Small intestine (tissue), 7 donors: ENCODE measurements around the gene CEP104. TPM values are rescaled to one million over a fixed set of nuclear protein-coding genes. Genes with fewer than 3 reads are reported as not detected.

Experiments
- DNase-seq, 2 donors: peaks; one replicate each; pipeline versions ENCODE4 v3.0.0 to v3.0.0-alpha.2; 2013
- FAIRE-seq: peaks from 2 replicates; lab custom pipeline; 2012; peaks lifted over from hg19 to GRCh38; lab: Jason Lieb, UNC
- H3K27ac ChIP-seq, 3 donors: one replicate each; pipeline ENCODE4 v1.5.1; 2013; ENCODE audit warnings: low read length in 2 of 3, mild to moderate bottlenecking in 2 of 3, control low read depth in 1 of 3, inconsistent platforms in 1 of 3, low read depth in 1 of 3, moderate library complexity in 1 of 3
- H3K27me3 ChIP-seq, 3 donors: one replicate each; pipeline ENCODE4 v1.6.1; 2013; ENCODE audit warnings: low read length in 3 of 3, inconsistent platforms in 1 of 3; ENCODE audit not compliant: control insufficient read depth in 3 of 3, insufficient read depth in 3 of 3
- H3K36me3 ChIP-seq, 3 donors: one replicate each; pipeline ENCODE4 v1.6.1; 2013; ENCODE audit warnings: low read length in 3 of 3, inconsistent platforms in 1 of 3, low read depth in 1 of 3, mild to moderate bottlenecking in 1 of 3, moderate library complexity in 1 of 3; ENCODE audit not compliant: control insufficient read depth in 3 of 3, insufficient read depth in 2 of 3
- H3K4me1 ChIP-seq, 3 donors: one replicate each; pipeline ENCODE4 v1.6.1; 2013; ENCODE audit warnings: low read length in 2 of 3, inconsistent platforms in 1 of 3, low read depth in 1 of 3, mild to moderate bottlenecking in 1 of 3, moderate library complexity in 1 of 3; ENCODE audit not compliant: control insufficient read depth in 3 of 3, insufficient read depth in 2 of 3
- H3K4me3 ChIP-seq, 3 donors: one replicate each; pipeline ENCODE4 v1.5.1; 2013; ENCODE audit warnings: low read length in 3 of 3, control low read depth in 1 of 3, inconsistent platforms in 1 of 3, low read depth in 1 of 3, mild to moderate bottlenecking in 1 of 3, moderate library complexity in 1 of 3
- H3K9me3 ChIP-seq, 2 donors: one replicate each; pipeline ENCODE4 v1.6.1; 2013; ENCODE audit warnings: low read depth in 1 of 2, low read length in 1 of 2; ENCODE audit not compliant: control insufficient read depth in 2 of 2, insufficient read depth in 1 of 2
- WGBS, 3 donors: extraction: QIAGEN DNeasy Blood & Tissue Kit; methylation state at CpG; one replicate each; pipeline ENCODE4 v1.1.7; 2013; 5-methylcytosine and 5-hydroxymethylcytosine counted together
- polyA plus RNA-seq, 4 donors: library from polyadenylated mRNA; stranded (reverse) in 3 of 4; unstranded in 1 of 4; fragments of 200-250 nt in 3 of 4; fragments of 120-200 nt in 1 of 4; gene quantifications; one replicate each; pipeline versions ENCODE4 v1.2.1 to v1.2.3, GENCODE V29; 2013
- donor health status: healthy with polysubstance abuse.
- donor health status: control.
- donor health status: control.
- donor health status: Bipolar disorder and iron deficiency.
- donor health status: healthy.

The CEP104 gene
- polyA plus RNA-seq, 4 donors = 8.7 to 26.4 (median 10.8) TPM

DNA sequence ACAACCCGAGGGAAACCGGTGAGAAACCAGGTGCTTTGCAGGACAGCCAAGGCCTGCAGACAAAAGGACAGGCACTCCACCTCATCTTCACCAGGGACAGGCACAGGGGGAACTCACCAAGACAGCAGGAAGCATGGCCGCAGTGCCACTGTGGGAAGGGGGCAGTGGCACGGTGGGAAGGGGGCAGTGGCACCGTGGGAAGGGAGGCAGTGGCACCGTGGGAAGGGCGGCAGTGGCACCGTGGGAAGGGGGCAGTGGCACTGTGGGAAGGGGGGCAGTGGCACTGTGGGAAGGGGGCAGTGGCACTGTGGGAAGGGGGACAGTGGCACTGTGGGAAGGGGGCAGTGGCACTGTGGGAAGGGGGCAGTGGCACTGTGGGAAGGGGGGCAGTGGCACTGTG, 32.4 kb downstream of the CEP104 start:
- Histone ChIP-seq H3K9me3 (no peaks in the 10 kb centered on the region), H3K4me3 (no peak overlapping the region), H3K27ac (no peak overlapping the region), H3K36me3 (peaks cover 10 to 85% (median 50%) of the 10 kb centered on the region in 3 donors), H3K27me3 (no peaks in the 10 kb centered on the region), H3K4me1 (no peaks in the 10 kb centered on the region)
- no peak for FAIRE-seq
- 85 to 95% (median 91%) methylated on average over 6 to 8 of the region's 8 CpGs for WGBS, 3 donors
- no peak for DNase-seq

DNA sequence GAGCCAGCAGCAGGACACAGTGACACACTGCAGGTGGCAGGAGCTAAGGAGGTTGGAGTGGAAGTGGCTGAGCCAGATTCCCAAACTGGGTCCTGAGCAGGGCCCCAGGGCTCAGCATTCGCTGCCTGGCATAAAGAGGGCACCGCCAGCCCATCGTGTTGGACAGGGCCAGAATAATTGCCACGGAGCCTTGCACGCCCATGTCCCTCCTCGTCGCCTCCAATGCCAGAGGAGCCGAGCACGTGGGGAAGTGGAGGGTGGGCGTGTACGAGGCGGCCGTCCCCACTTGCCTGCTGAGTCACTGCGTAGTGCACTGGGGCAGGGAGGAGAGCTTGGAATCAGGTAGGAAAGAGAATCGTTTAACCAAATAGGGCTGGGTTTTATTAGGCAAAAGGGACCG, 34.6 kb downstream of the CEP104 start:
- H3K36me3 ChIP-seq = peaks cover 4 to 79% (median 35%) of the 10 kb centered on the region in 3 donors

DNA sequence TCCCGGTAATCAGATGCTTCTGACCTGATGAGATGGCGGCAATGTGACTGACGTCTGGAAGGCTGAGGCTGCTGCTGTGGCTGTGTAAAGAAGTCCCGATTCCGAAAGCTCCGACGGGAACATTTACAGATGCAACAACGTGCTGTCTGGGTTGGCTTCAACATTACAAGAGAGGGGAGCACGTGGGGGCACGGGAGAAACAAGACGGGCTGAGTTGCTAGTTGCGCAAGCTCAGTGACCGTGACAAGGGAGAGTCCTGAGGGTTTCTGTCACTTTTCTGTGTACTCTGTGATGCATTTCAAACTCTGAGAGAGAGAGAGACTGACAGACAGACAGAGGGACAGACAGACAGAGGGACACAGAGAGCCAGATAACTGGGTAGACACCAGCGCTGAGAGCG, 35.1 kb downstream of the CEP104 start:
- WGBS, 3 donors = 90 to 94% (median 94%) methylated on average over 15 of the region's 15 CpGs
- FAIRE-seq = no peak

More for the DNA sequence above, 34.6 kb downstream of the CEP104 start:
- 89 to 93% (median 91%) methylated on average over 16 of the region's 16 CpGs for WGBS, 3 donors
- Histone ChIP-seq H3K4me1 (no peaks in the 10 kb centered on the region), H3K4me3 (no peak overlapping the region), H3K27me3 (no peaks in the 10 kb centered on the region), H3K27ac (no peak overlapping the region), H3K9me3 (no peaks in the 10 kb centered on the region)
- FAIRE-seq (no peak), DNase-seq (no peak)

GRCh38 chr1:3821447-3821846, 35.6 kb downstream of the CEP104 start:
- Histone ChIP-seq H3K9me3 (no peaks in the 10 kb centered on the region), H3K27me3 (no peaks in the 10 kb centered on the region), H3K4me1 (no peaks in the 10 kb centered on the region), H3K27ac (no peak overlapping the region), H3K4me3 (no peak overlapping the region), H3K36me3 (peaks cover 4 to 73% (median 31%) of the 10 kb centered on the region in 3 donors)
- 87 to 93% (median 88%) methylated on average over 13 of the region's 13 CpGs for WGBS, 3 donors
- DNase-seq = no peak
- no peak for FAIRE-seq

More for the DNA sequence above, 35.1 kb downstream of the CEP104 start:
- Histone ChIP-seq H3K36me3 (peaks cover 4 to 75% (median 35%) of the 10 kb centered on the region in 3 donors), H3K9me3 (no peaks in the 10 kb centered on the region), H3K4me1 (no peaks in the 10 kb centered on the region), H3K27ac (no peak overlapping the region), H3K27me3 (no peaks in the 10 kb centered on the region), H3K4me3 (no peak overlapping the region)
- no peak for DNase-seq

DNA sequence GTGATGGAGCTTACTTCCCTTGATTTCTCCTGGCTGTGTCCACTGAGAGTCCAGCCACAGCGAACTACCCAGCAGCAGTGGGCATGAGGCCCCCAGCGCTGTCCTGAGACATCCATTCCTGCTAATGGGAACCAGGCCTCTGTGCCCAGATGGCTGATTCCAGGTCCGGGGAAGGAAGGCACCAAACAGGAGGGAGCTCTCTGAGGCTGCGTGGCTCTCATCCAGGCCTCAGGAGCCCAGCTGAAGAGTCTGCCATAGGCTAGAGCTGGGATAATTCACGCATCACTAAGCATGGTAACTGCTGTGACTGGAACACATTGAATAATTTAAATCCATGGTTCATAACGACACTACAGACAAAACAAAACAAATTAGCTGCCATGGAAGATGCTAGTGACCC, 36.0 kb downstream of the CEP104 start:
- Histone ChIP-seq H3K27me3 (no peaks in the 10 kb centered on the region), H3K4me1 (no peaks in the 10 kb centered on the region), H3K36me3 (peaks cover 4 to 73% (median 32%) of the 10 kb centered on the region in 3 donors), H3K27ac (no peak overlapping the region), H3K4me3 (no peak overlapping the region), H3K9me3 (no peaks in the 10 kb centered on the region)
- WGBS, 3 donors = 88 to 92% (median 90%) methylated on average over 6 of the region's 6 CpGs
- no peak for DNase-seq
- no peak for FAIRE-seq

- WGBS, 3 donors = 93 to 95% (median 94%) methylated on average over 8 of the region's 8 CpGs
- H3K36me3 ChIP-seq = peaks cover 4 to 73% (median 32%) of the 10 kb centered on the region in 3 donors
Observed at GRCh38 chr1:3820316-3820715, 36.7 kb downstream of the CEP104 start.

DNA sequence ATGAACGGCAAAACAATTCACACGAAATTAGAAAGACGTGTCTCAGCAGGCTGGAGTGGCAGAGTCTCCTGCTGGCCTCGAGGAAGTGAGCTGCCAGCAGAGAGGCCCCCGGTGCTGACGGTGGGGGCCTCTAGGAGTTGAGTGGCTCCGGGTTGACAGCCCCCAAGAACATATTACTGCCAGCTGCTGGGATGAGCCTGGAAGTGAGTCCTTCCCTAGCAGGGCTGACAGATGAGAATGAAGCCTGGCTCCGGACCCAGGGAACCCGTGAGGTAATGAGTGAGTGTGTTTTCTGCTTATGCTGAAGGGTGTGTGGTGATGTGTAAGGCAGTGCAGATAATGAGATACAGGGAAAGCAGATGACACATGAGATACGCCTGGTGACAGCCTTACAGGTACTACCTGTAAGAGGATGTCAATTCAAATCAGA, 37.2 kb downstream of the CEP104 start:
- peaks cover 7 to 75% (median 28%) of the 10 kb centered on the region in 3 donors for H3K36me3 ChIP-seq
- WGBS, 3 donors = 77 to 84% (median 77%) methylated on average over 10 of the region's 10 CpGs
- H3K27ac ChIP-seq = no peak overlapping the region
- FAIRE-seq = no peak
- H3K4me3 ChIP-seq = no peak overlapping the region
- no peaks in the 10 kb centered on the region for H3K9me3 ChIP-seq
- no peak for DNase-seq
- no peaks in the 10 kb centered on the region for H3K27me3 ChIP-seq
- H3K4me1 ChIP-seq = no peaks in the 10 kb centered on the region

More at GRCh38 chr1:3820316-3820715, 36.7 kb downstream of the CEP104 start:
- H3K9me3 ChIP-seq = no peaks in the 10 kb centered on the region
- H3K27ac ChIP-seq = no peak overlapping the region
- no peak overlapping the region for H3K4me3 ChIP-seq
- no peak for DNase-seq
- FAIRE-seq = no peak
- H3K27me3 ChIP-seq = no peaks in the 10 kb centered on the region
- H3K4me1 ChIP-seq = no peaks in the 10 kb centered on the region

DNA sequence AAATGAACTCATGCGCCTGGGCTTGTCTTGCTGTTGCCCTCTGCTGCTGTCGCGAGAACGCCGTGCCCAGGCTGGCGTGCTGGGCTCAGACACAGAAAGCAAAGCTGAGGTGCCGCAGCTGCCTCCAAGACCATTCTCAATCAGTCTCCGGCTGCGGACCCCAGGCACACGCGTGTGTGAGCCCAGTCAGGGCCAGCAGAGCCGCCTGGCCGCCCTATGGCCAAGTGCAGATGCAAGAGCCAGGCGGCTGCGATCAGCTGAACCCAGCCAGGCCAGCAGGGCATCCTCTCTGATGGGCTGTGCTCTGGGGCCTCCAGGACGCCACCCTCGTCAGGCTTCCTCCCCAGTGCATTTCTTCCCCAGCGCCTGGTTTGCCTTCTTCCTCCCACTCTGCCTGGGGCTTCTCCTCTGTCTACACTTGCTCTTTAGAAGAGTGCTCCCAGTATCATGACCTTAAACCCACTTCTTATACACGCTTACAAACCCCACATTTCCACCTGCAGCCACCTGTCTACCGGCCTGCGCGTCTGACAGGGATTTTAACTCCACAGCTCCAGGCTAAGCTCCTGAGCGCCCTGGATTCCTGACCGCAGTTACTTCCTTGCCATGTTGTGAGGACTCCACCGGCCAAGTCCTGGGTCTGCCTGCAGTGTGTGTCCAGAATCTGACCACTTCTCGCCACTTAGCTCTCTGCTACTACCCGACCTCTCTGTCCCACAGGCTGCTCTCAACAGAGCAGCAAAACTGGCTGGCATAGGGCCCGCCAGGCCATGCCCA, 39.0 kb downstream of the CEP104 start:
- DNase-seq (no peak), FAIRE-seq (no peak)
- Histone ChIP-seq H3K4me3 (no peak overlapping the region), H3K4me1 (no peaks in the 10 kb centered on the region), H3K27me3 (no peaks in the 10 kb centered on the region), H3K36me3 (peaks cover 8 to 69% (median 22%) of the 10 kb centered on the region in 3 donors), H3K9me3 (no peaks in the 10 kb centered on the region), H3K27ac (no peak overlapping the region)
- 92 to 94% (median 93%) methylated on average over 27 to 28 of the region's 28 CpGs for WGBS, 3 donors
